Measurements from ENCODE around the gene MLPH.

The MLPH gene

GRCh38 chr2:237527766-237528165 lies 40.7 kb downstream of the MLPH start:
- Histone ChIP-seq H3K4me2 (ENCODE audit: low read depth, low read length, poor library complexity, severe bottlenecking) (no peak overlapping the region), H3K4me3 (ENCODE audit: low read length, poor library complexity, severe bottlenecking) (no peak overlapping the region), H3K9me2 (replicated peaks; ENCODE audit: low read depth, low read length) (no peaks in the 10 kb centered on the region), H3K9me3 (ENCODE audit: insufficient read depth, low read depth, low read length) (no peaks in the 10 kb centered on the region), H3F3A (ENCODE audit: low read depth) (no peaks in the 10 kb centered on the region), H2AFZ (ENCODE audit: low read length) (no peak overlapping the region), H3K9ac (ENCODE audit: low read depth, low read length, poor library complexity, severe bottlenecking) (no peak overlapping the region), H3K4me1 (ENCODE audit: insufficient read depth, low read length, poor library complexity, severe bottlenecking) (no peaks in the 10 kb centered on the region), H3K27me3 (ENCODE audit: insufficient read depth, low read length, poor library complexity, severe bottlenecking) (no peaks in the 10 kb centered on the region), H4K20me1 (ENCODE audit: insufficient read depth, low read length, poor library complexity, severe bottlenecking) (no peaks in the 10 kb centered on the region), H3K36me3 (ENCODE audit: insufficient read depth, low read length) (no peaks in the 10 kb centered on the region), H3K79me2 (ENCODE audit: insufficient read depth, low read length) (no peaks in the 10 kb centered on the region)
- TF ChIP-seq CTCF (conservative IDR thresholded peaks at IDR 0.05; ENCODE audit: low read length): no peak
- TF ChIP-seq EZH2phosphoT487 (IDR thresholded peaks at IDR 0.05; ENCODE audit: borderline replicate concordance): no peak

GRCh38 chr2:237529452-237530402 lies 42.7 kb downstream of the MLPH start:
- H3K9ac ChIP-seq (ENCODE audit: low read depth, low read length, poor library complexity, severe bottlenecking): no peak overlapping the region
- H3K4me2 ChIP-seq (ENCODE audit: low read depth, low read length, poor library complexity, severe bottlenecking): no peak overlapping the region

More at GRCh38 chr2:237529452-237530402, 42.7 kb downstream of the MLPH start:
- Histone ChIP-seq H3K9me3 (ENCODE audit: insufficient read depth, low read depth, low read length) (no peaks in the 10 kb centered on the region), H3K4me1 (ENCODE audit: insufficient read depth, low read length, poor library complexity, severe bottlenecking) (no peaks in the 10 kb centered on the region), H2AFZ (ENCODE audit: low read length) (no peak overlapping the region), H3K4me3 (ENCODE audit: low read length, poor library complexity, severe bottlenecking) (no peak overlapping the region), H3F3A (ENCODE audit: low read depth) (no peaks in the 10 kb centered on the region), H3K9me2 (replicated peaks; ENCODE audit: low read depth, low read length) (no peaks in the 10 kb centered on the region), H3K27me3 (ENCODE audit: insufficient read depth, low read length, poor library complexity, severe bottlenecking) (no peaks in the 10 kb centered on the region), H3K79me2 (ENCODE audit: insufficient read depth, low read length) (no peaks in the 10 kb centered on the region), H3K36me3 (ENCODE audit: insufficient read depth, low read length) (no peaks in the 10 kb centered on the region), H4K20me1 (ENCODE audit: insufficient read depth, low read length, poor library complexity, severe bottlenecking) (no peaks in the 10 kb centered on the region)
- no peak for TF ChIP-seq EZH2phosphoT487 (IDR thresholded peaks at IDR 0.05; ENCODE audit: borderline replicate concordance)
- TF ChIP-seq CTCF (conservative IDR thresholded peaks at IDR 0.05; ENCODE audit: low read length): no peak
